Omental fat pad (tissue), 4 donors: Measurements from ENCODE around the gene ELP2. TPM values are rescaled to one million over a fixed set of nuclear protein-coding genes. Genes with fewer than 3 reads are reported as not detected.

Experiments
- ATAC-seq: fragments of 150-250 bp; one replicate; pipeline ENCODE4 v1.9.1; 2016; ENCODE audit warnings: mild to moderate bottlenecking, moderate library complexity; ENCODE audit not compliant: low FRiP score
- DNase-seq: peaks from one replicate; pipeline ENCODE4 v3.0.0-alpha.2; 2019; ENCODE audit warnings: low spot score
- CTCF ChIP-seq, 3 donors: fragments of 450-650 bp; IDR thresholded peaks; one replicate each; pipeline ENCODE4 v1.5.1; 2016 to 2017; ENCODE audit warnings: antibody characterized with exemption in 3 of 3, mild to moderate bottlenecking in 3 of 3, moderate library complexity in 2 of 3
- total RNA-seq, 4 donors: library from RNA; depleted of rRNA; stranded (reverse); fragments of >200 nt; gene quantifications; one replicate each; pipeline ENCODE4 v1.1.0, GENCODE V29; 2016

Gene ELP2
- total RNA-seq, 4 donors from 2014 or later: 43.6 to 62.3 (median 57.7) TPM

- TF ChIP-seq CTCF (IDR thresholded peaks at IDR 0.05): no peak
- DNase-seq (no peak), ATAC-seq (no peak)
Measured at GRCh38 chr18:36130883-36131653, 1.4 kb downstream of the ELP2 start.

GRCh38 chr18:36131692-36132483 lies 2.2 kb downstream of the ELP2 start:
- ATAC-seq (no peak), DNase-seq (no peak)
- no peak for TF ChIP-seq CTCF (IDR thresholded peaks at IDR 0.05)

- TF ChIP-seq CTCF (IDR thresholded peaks at IDR 0.05): no peak
- DNase-seq (no peak), ATAC-seq (no peak)
Measured at GRCh38 chr18:36132756-36133155, 3.1 kb downstream of the ELP2 start.

GRCh38 chr18:36135264-36135663 lies 5.6 kb downstream of the ELP2 start:
- no peak for ATAC-seq
- no peak for TF ChIP-seq CTCF (IDR thresholded peaks at IDR 0.05)
- no peak for DNase-seq

- ATAC-seq (no peak), DNase-seq (no peak)
- TF ChIP-seq CTCF (IDR thresholded peaks at IDR 0.05): no peak
Measured at GRCh38 chr18:36139245-36139644, 9.5 kb downstream of the ELP2 start.

GRCh38 chr18:36141576-36141975 lies 11.9 kb downstream of the ELP2 start:
- TF ChIP-seq CTCF (IDR thresholded peaks at IDR 0.05): no peak
- no peak for ATAC-seq

More at GRCh38 chr18:36141576-36141975, 11.9 kb downstream of the ELP2 start:
- DNase-seq: no peak
